Transverse colon (tissue), 4 donors: ENCODE data around the gene MARVELD3. TPM values are rescaled to one million over a fixed set of nuclear protein-coding genes. Genes with fewer than 3 reads are reported as not detected.
A peak's percentile ranks its signal among the peaks of the same experiment; 100 is the strongest.

Experiments
- DNase-seq: peaks from one replicate; pipeline ENCODE4 v3.0.0-alpha.2; 2019
- H3K27ac ChIP-seq, 4 donors: fragments of 200-600 bp; sonication (generic); 2 replicates each; pipeline ENCODE4 v1.5.1; 2016 to 2018; ENCODE audit warnings: inconsistent platforms in 4 of 4
- H3K27me3 ChIP-seq: fragments of 200-600 bp; sonication (generic); 2 replicates; pipeline ENCODE4 v1.5.1; 2017; ENCODE audit warnings: inconsistent platforms
- H3K36me3 ChIP-seq, 4 donors: fragments of 200-600 bp; sonication (generic); 2 replicates each; pipeline ENCODE4 v1.5.1; 2017 to 2019; ENCODE audit warnings: inconsistent platforms in 4 of 4
- H3K4me1 ChIP-seq, 4 donors: fragments of 200-600 bp; sonication (generic); 2 replicates each; pipeline ENCODE4 v1.5.1; 2017 to 2020; ENCODE audit warnings: inconsistent platforms in 4 of 4
- H3K4me3 ChIP-seq, 4 donors: fragments of 200-600 bp; sonication (generic); 1 replicate in 1 of 4; 2 replicates in 3 of 4; pipeline versions ENCODE4 v1.5.1 to v1.6.1; 2017 to 2019; ENCODE audit warnings: inconsistent platforms in 4 of 4
- H3K9me3 ChIP-seq, 2 donors: fragments of 200-600 bp; sonication (generic); 2 replicates each; pipeline ENCODE4 v1.5.1; 2017 to 2019; ENCODE audit warnings: inconsistent platforms in 2 of 2
- EP300 ChIP-seq: sonication (generic); formaldehyde crosslinking; IDR thresholded peaks from one replicate; pipeline ENCODE4 v1.6.1; 2017; ENCODE audit warnings: antibody characterized with exemption, low read depth
- POLR2A ChIP-seq: fragments of 450-650 bp; IDR thresholded peaks from one replicate; pipeline ENCODE4 v1.6.1; 2016; ENCODE audit warnings: antibody characterized with exemption, mild to moderate bottlenecking, moderate library complexity
- POLR2AphosphoS5 ChIP-seq, 3 donors: sonication (generic); formaldehyde crosslinking; IDR thresholded peaks; one replicate each; pipeline ENCODE4 v1.6.1; 2016; ENCODE audit warnings: antibody characterized with exemption in 3 of 3
- WGBS, 2 donors: methylation state at CpG; one replicate each; pipeline ENCODE4 v1.1.5; 2018; ENCODE audit warnings: low coverage in 1 of 2; 5-methylcytosine and 5-hydroxymethylcytosine counted together
- in situ Hi-C, 4 donors: fragments of 200-750 bp; cut with MboI; loops; one replicate each; pipeline versions ENCODE4 v1.15.0 to v1.15.1; 2017; ENCODE audit warnings: low sequenced_read_pairs in 3 of 4, low pct_ligation_motif_present in 1 of 4, low pct_unique_long_range_greater_than_20kb in 1 of 4
- intact Hi-C: fragments of 100-400 bp; cut with DNase I; formaldehyde crosslinking; loops from one replicate; pipeline ENCODE4 v1.15.1; 2023; ENCODE audit warnings: low total_unique reads
- total RNA-seq, 4 donors: library from RNA; depleted of rRNA; stranded (reverse); fragments of >200 nt; gene quantifications; one replicate each; pipeline ENCODE4 v1.1.0, GENCODE V29; 2016
- TF ChIP-seq, protein P1 (sequence below), 5 experiments: fragments of 200-600 bp in 3 of 5; fragments of 450-650 bp in 2 of 5; sonication (generic) in 3 of 5; IDR thresholded peaks; 1 replicate in 2 of 5; 2 replicates in 3 of 5; pipeline ENCODE4 v1.5.1; 2016 to 2017; ENCODE audit warnings: antibody characterized with exemption in 5 of 5, inconsistent platforms in 3 of 5, mild to moderate bottlenecking in 2 of 5, moderate library complexity in 1 of 5

MARVELD3 gene
- total RNA-seq, 4 donors from 2014 or later = 113 to 381 (median 164) TPM

DNA sequence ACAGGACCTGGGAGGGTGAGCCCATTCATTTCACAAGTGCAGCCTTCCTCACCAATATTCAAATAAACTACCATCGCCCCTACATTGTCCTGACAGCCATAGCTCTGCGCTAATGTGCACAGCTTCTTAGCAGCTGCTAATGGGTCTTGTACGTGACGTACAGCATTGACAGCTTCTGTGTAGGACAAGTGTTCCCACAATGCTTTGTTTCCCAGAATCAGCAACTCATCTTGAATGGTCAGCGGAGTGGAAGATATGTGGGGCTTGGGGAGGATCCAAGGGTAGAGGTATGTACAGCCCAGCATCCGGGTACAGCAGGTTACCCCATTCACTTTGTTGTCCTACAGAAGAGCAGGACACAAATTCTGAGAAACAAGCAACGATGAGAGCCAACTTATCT, 23.7 kb downstream of the MARVELD3 start:
- Histone ChIP-seq H3K27ac (no peak overlapping the region), H3K9me3 (no peaks in the 10 kb centered on the region), H3K4me1 (no peaks in the 10 kb centered on the region), H3K36me3 (peaks cover 0 to 27% (median 8%) of the 10 kb centered on the region in 4 donors), H3K27me3 (no peaks in the 10 kb centered on the region), H3K4me3 (no peak overlapping the region)
- WGBS, 2 donors = 97 to 100% methylated on average over 2 to 7 of the region's 7 CpGs
- intact Hi-C loops = no loop called here
- DNase-seq = no peak
- in situ Hi-C loops = loop anchor here in 1 of 4 donors (10.0 kb wide), 1 partner anchor 95 kb away; no protein-coding TSS in a partner anchor
- TF ChIP-seq, protein P1, sequence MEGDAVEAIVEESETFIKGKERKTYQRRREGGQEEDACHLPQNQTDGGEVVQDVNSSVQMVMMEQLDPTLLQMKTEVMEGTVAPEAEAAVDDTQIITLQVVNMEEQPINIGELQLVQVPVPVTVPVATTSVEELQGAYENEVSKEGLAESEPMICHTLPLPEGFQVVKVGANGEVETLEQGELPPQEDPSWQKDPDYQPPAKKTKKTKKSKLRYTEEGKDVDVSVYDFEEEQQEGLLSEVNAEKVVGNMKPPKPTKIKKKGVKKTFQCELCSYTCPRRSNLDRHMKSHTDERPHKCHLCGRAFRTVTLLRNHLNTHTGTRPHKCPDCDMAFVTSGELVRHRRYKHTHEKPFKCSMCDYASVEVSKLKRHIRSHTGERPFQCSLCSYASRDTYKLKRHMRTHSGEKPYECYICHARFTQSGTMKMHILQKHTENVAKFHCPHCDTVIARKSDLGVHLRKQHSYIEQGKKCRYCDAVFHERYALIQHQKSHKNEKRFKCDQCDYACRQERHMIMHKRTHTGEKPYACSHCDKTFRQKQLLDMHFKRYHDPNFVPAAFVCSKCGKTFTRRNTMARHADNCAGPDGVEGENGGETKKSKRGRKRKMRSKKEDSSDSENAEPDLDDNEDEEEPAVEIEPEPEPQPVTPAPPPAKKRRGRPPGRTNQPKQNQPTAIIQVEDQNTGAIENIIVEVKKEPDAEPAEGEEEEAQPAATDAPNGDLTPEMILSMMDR (IDR thresholded peaks at IDR 0.05) = no peak
- TF ChIP-seq POLR2A = no peak
- TF ChIP-seq POLR2AphosphoS5 (IDR thresholded peaks at IDR 0.05) = no peak
- TF ChIP-seq EP300 = no peak

DNA sequence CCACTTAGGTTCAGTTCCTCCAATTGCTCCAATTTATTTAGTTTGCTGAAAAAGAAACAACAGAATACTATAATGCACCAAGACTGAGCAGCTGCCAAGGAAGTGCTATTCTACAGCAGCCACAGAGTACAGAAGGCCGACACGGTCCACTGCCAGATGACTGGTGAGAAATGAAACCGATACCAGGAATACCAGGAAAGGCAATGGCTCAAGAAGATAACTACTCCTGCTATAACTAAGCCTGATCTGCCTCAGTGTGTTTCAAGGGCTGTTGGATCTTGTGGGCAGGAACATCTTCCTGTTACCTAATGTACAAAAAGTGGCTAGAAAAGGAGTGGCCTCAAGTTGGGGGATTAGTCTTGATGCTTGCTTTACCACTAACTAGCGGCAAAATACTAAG, 32.8 kb downstream of the MARVELD3 start:
- WGBS, 2 donors = 50 to 55% methylated on average over 4 of the region's 4 CpGs
- Histone ChIP-seq H3K27me3 (no peaks in the 10 kb centered on the region), H3K36me3 (peaks cover 0 to 50% (median 22%) of the 10 kb centered on the region in 4 donors), H3K27ac (no peak overlapping the region), H3K4me1 (no peaks in the 10 kb centered on the region), H3K4me3 (no peak overlapping the region), H3K9me3 (no peaks in the 10 kb centered on the region)
- intact Hi-C loops (no loop called here), in situ Hi-C loops (loop anchor here in 1 of 4 donors (10.0 kb wide), 1 partner anchor 86 kb away; no protein-coding TSS in a partner anchor)
- peak; percentile 21 for DNase-seq
- TF ChIP-seq, protein P1 (IDR thresholded peaks at IDR 0.05) = no peak
- TF ChIP-seq POLR2A (no peak), POLR2AphosphoS5 (IDR thresholded peaks at IDR 0.05) (no peak), EP300 (no peak)

DNA sequence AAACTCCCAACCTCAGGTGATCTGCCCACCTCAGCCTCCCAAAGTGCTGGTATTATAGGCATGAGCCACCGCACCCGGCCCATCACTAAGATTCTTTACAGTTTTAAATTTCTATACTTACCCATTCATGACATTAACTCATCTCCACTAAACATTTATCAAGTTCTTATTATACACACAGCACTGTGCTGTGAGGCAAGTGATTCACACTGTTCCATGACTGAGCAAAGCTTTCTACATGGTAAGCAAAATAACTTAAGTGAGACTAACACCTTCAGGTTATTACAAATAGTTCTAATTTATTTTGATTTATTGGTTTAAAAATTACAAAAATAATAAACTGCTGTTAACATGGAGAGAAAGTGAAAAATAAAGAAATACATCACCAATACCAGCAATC, 33.5 kb downstream of the MARVELD3 start:
- 98 to 100% methylated on average over 2 of the region's 2 CpGs for WGBS, 2 donors
- TF ChIP-seq POLR2A (no peak), EP300 (no peak), POLR2AphosphoS5 (IDR thresholded peaks at IDR 0.05) (no peak)
- TF ChIP-seq, protein P1 (IDR thresholded peaks at IDR 0.05) = no peak
- in situ Hi-C loops (loop anchor here in 1 of 4 donors (10.0 kb wide), 1 partner anchor 85 kb away; no protein-coding TSS in a partner anchor), intact Hi-C loops (no loop called here)
- Histone ChIP-seq H3K36me3 (peaks cover 0 to 54% (median 21%) of the 10 kb centered on the region in 4 donors), H3K9me3 (no peaks in the 10 kb centered on the region), H3K27me3 (no peaks in the 10 kb centered on the region), H3K27ac (no peak overlapping the region), H3K4me1 (no peaks in the 10 kb centered on the region), H3K4me3 (no peak overlapping the region)
- no peak for DNase-seq

- Histone ChIP-seq H3K4me1 (peaks cover 0 to 37% (median 17%) of the 10 kb centered on the region in 4 donors), H3K27ac (peak overlapping the region in 3 of 4 donors; percentile 41 to 66 (median 47)), H3K27me3 (no peaks in the 10 kb centered on the region), H3K9me3 (no peaks in the 10 kb centered on the region), H3K36me3 (peaks cover 0 to 46% (median 11%) of the 10 kb centered on the region in 4 donors), H3K4me3 (no peak overlapping the region)
- no peak for DNase-seq
- 81 to 88% methylated on average over 1 of the region's 1 CpG for WGBS, 2 donors
- intact Hi-C loops (no loop called here), in situ Hi-C loops (no loop called here)
- TF ChIP-seq POLR2AphosphoS5 (IDR thresholded peaks at IDR 0.05) = no peak
These were observed 40.3 kb downstream of the MARVELD3 start for GRCh38 chr16:71666264-71666663.
